ENCODE measurements around the gene SUGCT. TPM values are rescaled to one million over a fixed set of nuclear protein-coding genes. Genes with fewer than 3 reads are reported as not detected.

The SUGCT gene
- total and polyA plus RNA-seq, 9 of the 15 experiments (the other 6 are each of a cell fraction or from before 2014, with no cell fraction given) = 0.58 to 2.5 (median 1.4) TPM

DNA sequence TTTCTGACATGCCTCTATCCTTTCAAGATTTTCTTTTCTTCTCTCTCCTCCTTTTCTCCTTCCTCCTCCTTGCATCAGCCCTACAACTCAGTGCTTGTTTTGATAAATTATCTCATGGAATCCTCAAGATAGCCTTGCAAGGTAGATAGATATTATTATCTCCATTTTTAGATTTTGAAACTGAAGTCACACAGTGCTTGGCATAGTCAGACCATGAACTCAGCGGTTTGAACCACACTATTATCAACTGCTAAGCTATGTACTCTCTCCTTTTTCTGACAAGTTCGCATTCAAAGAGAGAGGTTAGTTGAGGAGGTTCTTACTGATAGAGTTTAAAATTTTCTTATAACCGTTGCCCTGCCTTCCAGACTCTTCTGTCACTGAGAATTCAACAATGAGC, 79.1 kb downstream of the SUGCT start:
- POLR2A ChIA-PET = interaction anchor here (0.6 kb wide), 1 partner anchor 211 kb away, joined by 3 read pairs; no protein-coding TSS in a partner anchor
- BruUV-seq (replicated peaks) = no TSS peak
- H3K9ac ChIP-seq (ENCODE audit: insufficient read depth in 1 of 2, low read depth in 2 of 2, low read length in 2 of 2) = no peak overlapping the region
- intact Hi-C loops (cut with micrococcal nuclease) = no loop called here
- H3K4me3 ChIP-seq = no peak overlapping the region
- DNase-seq (ENCODE audit: extremely low read depth in 1 of 4, low spot score in 3 of 4) (no peak), FAIRE-seq (no peak), ATAC-seq (no peak)
- H3K4me1 ChIP-seq (replicated peaks in 1 of 2; ENCODE audit: control insufficient read depth in 2 of 2, insufficient read depth in 2 of 2, low read length in 2 of 2) = no peaks in the 10 kb centered on the region
- in situ Hi-C loops (cut with MboI) = no loop called here
- CTCF ChIA-PET (ENCODE audit: low intra/inter-chr PET ratio) = no interaction called here
- H3K36me3 ChIP-seq (ENCODE audit: control insufficient read depth, insufficient read depth, low read length) = no peaks in the 10 kb centered on the region
- H3K79me2 ChIP-seq (ENCODE audit: control insufficient read depth, insufficient read depth, low read length) = no peaks in the 10 kb centered on the region
- TF ChIP-seq RBM22 (IDR thresholded peaks at IDR 0.05; ENCODE audit: low read depth, low read length, poor library complexity, severe bottlenecking) (no peak), ZC3H11A (IDR thresholded peaks at IDR 0.05; ENCODE audit: low read depth, low read length) (no peak), ZNF696 (CRISPR knock-in tag; conservative IDR thresholded peaks at IDR 0.05) (no peak), ZNF583 (CRISPR knock-in tag; IDR thresholded peaks at IDR 0.05) (no peak), HDGF (IDR thresholded peaks at IDR 0.05) (no peak), IRF2 (CRISPR knock-in tag; IDR thresholded peaks at IDR 0.05) (no peak), ZNF766 (CRISPR knock-in tag; conservative IDR thresholded peaks at IDR 0.05) (no peak), MXI1 (IDR thresholded peaks at IDR 0.05; ENCODE audit: low read depth, low read length) (no peak), ZC3H4 (CRISPR knock-in tag; IDR thresholded peaks at IDR 0.05; ENCODE audit: borderline replicate concordance) (no peak), NCOA2 (IDR thresholded peaks at IDR 0.05; ENCODE audit: partially characterized antibody in 2 of 2) (no peak)
- TF ChIP-seq, protein P1, sequence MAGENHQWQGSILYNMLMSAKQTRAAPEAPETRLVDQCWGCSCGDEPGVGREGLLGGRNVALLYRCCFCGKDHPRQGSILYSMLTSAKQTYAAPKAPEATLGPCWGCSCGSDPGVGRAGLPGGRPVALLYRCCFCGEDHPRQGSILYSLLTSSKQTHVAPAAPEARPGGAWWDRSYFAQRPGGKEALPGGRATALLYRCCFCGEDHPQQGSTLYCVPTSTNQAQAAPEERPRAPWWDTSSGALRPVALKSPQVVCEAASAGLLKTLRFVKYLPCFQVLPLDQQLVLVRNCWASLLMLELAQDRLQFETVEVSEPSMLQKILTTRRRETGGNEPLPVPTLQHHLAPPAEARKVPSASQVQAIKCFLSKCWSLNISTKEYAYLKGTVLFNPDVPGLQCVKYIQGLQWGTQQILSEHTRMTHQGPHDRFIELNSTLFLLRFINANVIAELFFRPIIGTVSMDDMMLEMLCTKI (IDR thresholded peaks at IDR 0.05; ENCODE audit: partially characterized antibody) = no peak
- no peak overlapping the region for H3K4me2 ChIP-seq (ENCODE audit: insufficient read depth, low read length)
- no peaks in the 10 kb centered on the region for H3K27me3 ChIP-seq (ENCODE audit: control insufficient read depth in 2 of 2, insufficient read depth in 2 of 2, low read length in 2 of 2)
- H3K9me1 ChIP-seq (ENCODE audit: control insufficient read depth, insufficient read depth, low read length) = no peaks in the 10 kb centered on the region
- WGBS (ENCODE audit: insufficient coverage, low coverage, missing lambda C conversion rate) = 2% methylated on average over 3 of the region's 3 CpGs
- H3K27ac ChIP-seq (ENCODE audit: extremely low read depth, low read depth, low read length) = no peak overlapping the region
- H4K20me1 ChIP-seq (replicated peaks; ENCODE audit: control insufficient read depth, insufficient read depth, low read length) = no peaks in the 10 kb centered on the region
- H3K9me3 ChIP-seq (replicated peaks; ENCODE audit: control insufficient read depth, insufficient read depth, low read depth, low read length) = no peaks in the 10 kb centered on the region; the same call in 1 of the 2 replicates
- no peak overlapping the region for H2AFZ ChIP-seq (ENCODE audit: low read depth, low read length)

All from K562 (cell line).